Lung (tissue), 12 donors: ENCODE results near the gene LIFR. TPM values are rescaled to one million over a fixed set of nuclear protein-coding genes. Genes with fewer than 3 reads are reported as not detected.

Experiments
- ATAC-seq: fragments of 200-7000 bp; cut with Tn5 transposase; one replicate; pipeline ENCODE4 v1.9.1; 2020; ENCODE audit warnings: moderate number of reproducible peaks; ENCODE audit not compliant: insufficient read depth, low FRiP score
- DNase-seq, 3 donors: peaks; one replicate each; pipeline ENCODE4 v3.0.0-alpha.2; 2013 to 2017
- H3K27ac ChIP-seq, 2 donors: one replicate each; pipeline ENCODE4 v1.5.1; 2013; ENCODE audit warnings: mild to moderate bottlenecking in 2 of 2, moderate library complexity in 2 of 2, control low read depth in 1 of 2, inconsistent platforms in 1 of 2, low read depth in 1 of 2, low read length in 1 of 2
- H3K27me3 ChIP-seq, 3 donors: one replicate each; pipeline ENCODE4 v1.5.1; 2013; ENCODE audit warnings: low read length in 2 of 3; ENCODE audit not compliant: control insufficient read depth in 3 of 3, insufficient read depth in 3 of 3
- H3K36me3 ChIP-seq, 4 donors: one replicate each; pipeline ENCODE4 v1.5.1; 2013; ENCODE audit warnings: low read length in 4 of 4, mild to moderate bottlenecking in 1 of 4, moderate library complexity in 1 of 4; ENCODE audit not compliant: control insufficient read depth in 4 of 4, insufficient read depth in 4 of 4
- H3K4me1 ChIP-seq, 5 donors: one replicate each; pipeline ENCODE4 v1.5.1; 2013; ENCODE audit warnings: low read length in 5 of 5, mild to moderate bottlenecking in 2 of 5, moderate library complexity in 1 of 5; ENCODE audit not compliant: control insufficient read depth in 5 of 5, insufficient read depth in 5 of 5
- H3K4me3 ChIP-seq: one replicate; pipeline ENCODE4 v1.5.1; 2013; ENCODE audit warnings: mild to moderate bottlenecking, control low read depth, moderate library complexity
- H3K9ac ChIP-seq, 2 donors: one replicate each; pipeline ENCODE4 v1.5.1; 2013; ENCODE audit warnings: low read length in 2 of 2, control low read depth in 1 of 2; ENCODE audit not compliant: insufficient read depth in 1 of 2
- H3K9me3 ChIP-seq, 4 donors: one replicate each; pipeline ENCODE4 v1.5.1; 2013; ENCODE audit warnings: low read length in 3 of 4, mild to moderate bottlenecking in 1 of 4, moderate library complexity in 1 of 4; ENCODE audit not compliant: control insufficient read depth in 4 of 4, insufficient read depth in 3 of 4
- WGBS, 2 donors: extraction: QIAGEN DNeasy Blood & Tissue Kit; methylation state at CpG; one replicate each; pipeline ENCODE4 v1.1.7; 2013; 5-methylcytosine and 5-hydroxymethylcytosine counted together
- polyA plus RNA-seq, 2 donors: library from polyadenylated mRNA; stranded (reverse); fragments of 200-250 nt; gene quantifications; one replicate each; pipeline ENCODE4 v1.2.1, GENCODE V29; 2013
- total RNA-seq, 2 donors: library from RNA; depleted of rRNA in 1 of 2; stranded (reverse); fragments of >200 nt in 1 of 2; gene quantifications; one replicate each; pipeline ENCODE4 v1.2.1, GENCODE V29; 2014 to 2021
- TF ChIP-seq, protein P1 (sequence below): IDR thresholded peaks from 2 replicates; pipeline ENCODE4 v1.5.1; 2012; ENCODE audit warnings: mild to moderate bottlenecking; ENCODE audit errors: control extremely low read depth, extremely low read depth
- donor health status: control.
- donor health status: control.
- donor health status: Bipolar disorder and iron deficiency.
- donor health status: healthy.
- donor health status: DM: yes; HTN: yes; CAD: no.

The LIFR gene
- total and polyA plus RNA-seq, 4 donors = 14.2 to 345 (median 37.8) TPM

DNA sequence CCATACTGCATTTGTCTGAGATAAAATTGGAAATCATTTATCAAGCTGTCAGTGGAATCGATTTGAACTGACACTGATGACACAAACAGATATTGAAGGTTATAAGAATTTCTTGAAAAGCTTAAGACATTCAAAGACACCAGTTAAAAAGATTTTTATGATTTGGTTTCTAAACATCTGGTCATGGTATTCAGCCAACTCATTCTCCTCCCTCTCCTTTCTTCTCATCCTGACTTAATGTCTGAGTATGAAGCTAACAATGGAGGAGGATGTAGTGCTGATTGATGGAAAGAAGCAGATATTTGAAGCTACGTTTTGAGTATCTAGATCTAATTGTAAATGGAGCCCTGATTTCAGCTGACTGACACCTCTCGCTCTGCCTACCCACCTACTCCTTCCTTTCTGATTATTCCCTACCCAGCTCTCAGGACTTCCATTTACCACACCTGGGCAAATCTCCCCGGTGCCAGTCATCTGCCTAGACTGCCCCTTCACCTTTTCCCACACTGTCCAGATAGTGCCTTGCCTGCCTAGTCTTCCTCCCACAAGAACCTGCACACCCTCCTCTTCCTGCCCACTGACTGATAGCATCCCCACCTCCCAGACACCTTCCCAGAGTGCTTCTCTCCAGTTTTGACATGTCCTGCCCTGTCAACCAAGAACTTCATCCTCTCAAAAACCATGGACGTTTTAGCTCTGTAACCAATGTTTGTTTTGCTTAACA is 20.7 kb upstream of the LIFR start:
- Histone ChIP-seq H3K9me3 (no peaks in the 10 kb centered on the region), H3K9ac (no peak overlapping the region), H3K4me1 (peaks cover 0 to 16% (median 12%) of the 10 kb centered on the region in 5 donors), H3K4me3 (no peak overlapping the region), H3K27me3 (no peaks in the 10 kb centered on the region), H3K27ac (no peak overlapping the region), H3K36me3 (no peaks in the 10 kb centered on the region)
- WGBS, 2 donors = 64 to 69% methylated on average over 5 of the region's 5 CpGs
- ATAC-seq (no peak), DNase-seq (no peak)
- TF ChIP-seq, protein P1, sequence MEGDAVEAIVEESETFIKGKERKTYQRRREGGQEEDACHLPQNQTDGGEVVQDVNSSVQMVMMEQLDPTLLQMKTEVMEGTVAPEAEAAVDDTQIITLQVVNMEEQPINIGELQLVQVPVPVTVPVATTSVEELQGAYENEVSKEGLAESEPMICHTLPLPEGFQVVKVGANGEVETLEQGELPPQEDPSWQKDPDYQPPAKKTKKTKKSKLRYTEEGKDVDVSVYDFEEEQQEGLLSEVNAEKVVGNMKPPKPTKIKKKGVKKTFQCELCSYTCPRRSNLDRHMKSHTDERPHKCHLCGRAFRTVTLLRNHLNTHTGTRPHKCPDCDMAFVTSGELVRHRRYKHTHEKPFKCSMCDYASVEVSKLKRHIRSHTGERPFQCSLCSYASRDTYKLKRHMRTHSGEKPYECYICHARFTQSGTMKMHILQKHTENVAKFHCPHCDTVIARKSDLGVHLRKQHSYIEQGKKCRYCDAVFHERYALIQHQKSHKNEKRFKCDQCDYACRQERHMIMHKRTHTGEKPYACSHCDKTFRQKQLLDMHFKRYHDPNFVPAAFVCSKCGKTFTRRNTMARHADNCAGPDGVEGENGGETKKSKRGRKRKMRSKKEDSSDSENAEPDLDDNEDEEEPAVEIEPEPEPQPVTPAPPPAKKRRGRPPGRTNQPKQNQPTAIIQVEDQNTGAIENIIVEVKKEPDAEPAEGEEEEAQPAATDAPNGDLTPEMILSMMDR = no peak

DNA sequence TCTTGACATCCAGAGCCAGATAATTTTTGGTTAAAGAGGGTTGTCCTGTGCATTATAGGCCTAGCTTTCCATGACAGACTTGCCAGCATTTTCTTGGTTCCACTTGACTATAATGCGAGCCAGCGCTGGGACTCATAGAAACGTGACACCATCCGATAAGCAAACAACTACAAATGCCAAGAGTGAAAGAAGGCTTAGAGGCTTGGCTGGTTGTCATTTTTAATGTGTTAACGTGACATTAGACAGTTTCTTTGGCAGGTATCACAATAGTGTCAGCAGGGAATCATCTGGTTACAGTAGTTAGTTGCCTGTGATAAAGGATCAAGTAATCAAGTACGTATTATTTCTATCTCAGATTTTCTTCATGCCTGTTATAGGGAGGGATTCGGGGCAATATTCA is 20.0 kb upstream of the LIFR start:
- H3K27ac ChIP-seq = peak overlapping the region in 1 of 2 donors; percentile 35
- peaks cover 0 to 16% (median 12%) of the 10 kb centered on the region in 5 donors for H3K4me1 ChIP-seq
- no peak overlapping the region for H3K4me3 ChIP-seq
- DNase-seq (peak; percentile 53 to 91 (median 85)), ATAC-seq (no peak)
- WGBS, 2 donors = 64 to 72% methylated on average over 7 of the region's 7 CpGs
- H3K9me3 ChIP-seq = no peaks in the 10 kb centered on the region
- H3K9ac ChIP-seq = no peak overlapping the region
- no peaks in the 10 kb centered on the region for H3K27me3 ChIP-seq
- TF ChIP-seq, protein P1 = no peak
- no peaks in the 10 kb centered on the region for H3K36me3 ChIP-seq

DNA sequence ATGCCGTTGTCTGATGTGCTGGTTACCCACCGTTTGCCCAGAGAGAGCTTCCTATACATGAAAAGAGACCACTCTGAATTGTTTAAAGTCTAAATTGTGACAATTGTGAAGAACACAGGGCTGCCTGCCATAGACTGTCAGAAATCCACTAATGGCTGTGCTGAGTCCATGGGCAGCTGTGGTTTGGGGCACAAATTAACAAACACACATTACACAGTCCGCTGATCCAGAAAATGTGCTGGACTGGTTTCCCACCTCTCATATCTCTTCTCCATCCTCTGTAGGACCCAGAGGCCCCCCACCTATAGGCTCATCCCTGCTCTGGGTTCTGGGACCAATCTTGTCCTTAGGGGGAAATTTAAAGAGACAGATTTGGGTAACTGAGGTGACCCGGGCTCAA is 19.0 kb upstream of the LIFR start:
- Histone ChIP-seq H3K36me3 (no peaks in the 10 kb centered on the region), H3K27ac (no peak overlapping the region), H3K9ac (no peak overlapping the region), H3K27me3 (no peaks in the 10 kb centered on the region), H3K4me1 (peaks cover 0 to 16% (median 12%) of the 10 kb centered on the region in 5 donors), H3K9me3 (no peaks in the 10 kb centered on the region), H3K4me3 (no peak overlapping the region)
- ATAC-seq (no peak), DNase-seq (no peak)
- 93 to 94% methylated on average over 4 of the region's 4 CpGs for WGBS, 2 donors
- TF ChIP-seq, protein P1 = no peak

DNA sequence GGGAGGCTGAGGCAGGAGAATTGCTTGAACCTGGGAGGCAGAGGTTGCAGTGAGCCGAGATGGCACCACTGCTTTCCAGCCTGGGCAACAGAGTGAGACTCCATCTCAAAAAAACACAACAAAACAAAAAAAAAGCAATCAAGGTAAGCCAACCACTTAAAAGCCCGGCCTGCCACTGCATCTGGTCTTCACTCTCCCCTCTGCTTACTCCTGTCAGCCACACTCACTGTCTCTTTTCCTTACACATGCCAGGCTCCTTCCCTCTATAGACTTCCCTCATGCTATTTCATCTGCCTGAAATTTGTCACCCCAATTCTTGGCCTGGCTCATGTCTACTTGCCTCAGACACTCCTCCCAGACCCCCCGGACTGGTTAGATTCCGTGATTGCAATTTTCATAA is 17.6 kb upstream of the LIFR start:
- H3K4me1 ChIP-seq = peaks cover 0 to 16% (median 12%) of the 10 kb centered on the region in 5 donors
- no peak overlapping the region for H3K27ac ChIP-seq
- WGBS, 2 donors = 90 to 94% methylated on average over 4 of the region's 4 CpGs
- no peak for DNase-seq
- no peaks in the 10 kb centered on the region for H3K27me3 ChIP-seq
- TF ChIP-seq, protein P1 = no peak
- no peak overlapping the region for H3K4me3 ChIP-seq
- H3K9ac ChIP-seq = no peak overlapping the region
- no peak for ATAC-seq
- no peaks in the 10 kb centered on the region for H3K36me3 ChIP-seq
- no peaks in the 10 kb centered on the region for H3K9me3 ChIP-seq
